Measurements from ENCODE around the gene SPATA24. TPM values are rescaled to one million over a fixed set of nuclear protein-coding genes. Genes with fewer than 3 reads are reported as not detected.

Gene SPATA24
- total RNA-seq, 1 experiment from 2014 or later = 9.8 TPM

GRCh38 chr5:139383275-139383992 lies 20.5 kb downstream of the SPATA24 start, which contains the start of gene SLC23A1:
Gene SLC23A1, minus strand, starts transcription at chr5:139383297. Its CDS starts 44 bp downstream, at chr5:139383253.
- no TSS peak for BruUV-seq (replicated peaks)
- Mint-ChIP-seq H3K4me1 (ENCODE audit: insufficient read depth, unreplicated experiment) (peaks cover 20% of the 10 kb centered on the region), H3K36me3 (ENCODE audit: insufficient read depth, unreplicated experiment) (no peaks in the 10 kb centered on the region), H3K27ac (ENCODE audit: low read depth, unreplicated experiment) (no peak within 1 kb of the TSS), H3K27me3 (ENCODE audit: insufficient read depth, unreplicated experiment) (no peaks in the 10 kb centered on the region), H3K9me3 (ENCODE audit: unreplicated experiment) (no peaks in the 10 kb centered on the region), H3K4me3 (ENCODE audit: unreplicated experiment) (no peak within 1 kb of the TSS)
- TF ChIP-seq CTCF (IDR thresholded peaks at IDR 0.05; ENCODE audit: unreplicated experiment) = no peak
- ChIA-PET CTCF (interaction anchor here (0.6 kb wide), 1 partner anchor 185 kb away, joined by 4 read pairs; no protein-coding TSS in a partner anchor), POLR2A (no interaction called here)
- DNase-seq (ENCODE audit: unreplicated experiment) = peak; percentile 54
- intact Hi-C loops (cut with micrococcal nuclease) = no loop called here

- no peak for DNase-seq (ENCODE audit: unreplicated experiment)
- Mint-ChIP-seq H3K4me1 (ENCODE audit: insufficient read depth, unreplicated experiment) (peaks cover 20% of the 10 kb centered on the region), H3K4me3 (ENCODE audit: unreplicated experiment) (no peak overlapping the region), H3K27ac (ENCODE audit: low read depth, unreplicated experiment) (no peak overlapping the region), H3K9me3 (ENCODE audit: unreplicated experiment) (no peaks in the 10 kb centered on the region), H3K27me3 (ENCODE audit: insufficient read depth, unreplicated experiment) (no peaks in the 10 kb centered on the region), H3K36me3 (ENCODE audit: insufficient read depth, unreplicated experiment) (no peaks in the 10 kb centered on the region)
- POLR2A ChIA-PET = interaction anchor here (1.2 kb wide), 1 partner anchor 8 kb away, joined by 3 read pairs; no protein-coding TSS in a partner anchor
- no TSS peak for BruUV-seq (replicated peaks)
- TF ChIP-seq CTCF (IDR thresholded peaks at IDR 0.05; ENCODE audit: unreplicated experiment) = no peak
- CTCF ChIA-PET = no interaction called here
- intact Hi-C loops (cut with micrococcal nuclease) = no loop called here
Measured at GRCh38 chr5:139382807-139383206, 21.1 kb downstream of the SPATA24 start.

- BruUV-seq (replicated peaks) = no TSS peak
- ChIA-PET CTCF (no interaction called here), POLR2A (interaction anchor here (1.2 kb wide), 1 partner anchor 9 kb away, joined by 3 read pairs; no protein-coding TSS in a partner anchor)
- DNase-seq (ENCODE audit: unreplicated experiment) = no peak
- no peak overlapping the region for H3K4me3 Mint-ChIP-seq (ENCODE audit: unreplicated experiment)
- intact Hi-C loops (cut with micrococcal nuclease) = no loop called here
- H3K27me3 Mint-ChIP-seq (ENCODE audit: insufficient read depth, unreplicated experiment) = no peaks in the 10 kb centered on the region
- no peak overlapping the region for H3K27ac Mint-ChIP-seq (ENCODE audit: low read depth, unreplicated experiment)
- peaks cover 20% of the 10 kb centered on the region for H3K4me1 Mint-ChIP-seq (ENCODE audit: insufficient read depth, unreplicated experiment)
- no peaks in the 10 kb centered on the region for H3K36me3 Mint-ChIP-seq (ENCODE audit: insufficient read depth, unreplicated experiment)
- H3K9me3 Mint-ChIP-seq (ENCODE audit: unreplicated experiment) = no peaks in the 10 kb centered on the region
- TF ChIP-seq CTCF (IDR thresholded peaks at IDR 0.05; ENCODE audit: unreplicated experiment) = no peak
Measured at GRCh38 chr5:139381837-139382761, 21.8 kb downstream of the SPATA24 start.

Measured in MCF 10A (cell line).